Mucosa of descending colon (tissue), 3 donors: ENCODE results near the gene LIAS. TPM values are rescaled to one million over a fixed set of nuclear protein-coding genes. Genes with fewer than 3 reads are reported as not detected.

Experiments used
- ATAC-seq: fragments of 200-7000 bp; cut with Tn5 transposase; one replicate; pipeline ENCODE4 v1.9.1; 2020; ENCODE audit warnings: mild to moderate bottlenecking, moderate library complexity
- DNase-seq, 3 donors: peaks; one replicate each; pipeline ENCODE4 v3.0.0-alpha.2; 2020
- H3K36me3 ChIP-seq: fragments of 200-600 bp; one replicate; pipeline ENCODE4 v1.8.0; 2021; ENCODE audit warnings: low read depth, mild to moderate bottlenecking
- H3K4me1 ChIP-seq: fragments of 200-600 bp; one replicate; pipeline ENCODE4 v1.8.0; 2021; ENCODE audit warnings: low read depth, mild to moderate bottlenecking
- H3K4me3 ChIP-seq: fragments of 200-600 bp; one replicate; pipeline ENCODE4 v1.8.0; 2021; ENCODE audit warnings: mild to moderate bottlenecking
- H3K9me3 ChIP-seq: fragments of 200-600 bp; one replicate; pipeline ENCODE4 v1.8.0; 2021; ENCODE audit warnings: mild to moderate bottlenecking
- intact Hi-C, 2 donors: fragments of 100-400 bp; cut with DNase I in 1 of 2; cut with micrococcal nuclease in 1 of 2; formaldehyde crosslinking; loops; one replicate each; pipeline versions ENCODE4 v1.11.0 to v1.11.1; 2022; cut with DNase I, micrococcal nuclease
- total RNA-seq, 3 donors: library from RNA; stranded (reverse); fragmentation: NEBNext Ultra II Directional in 2 of 3; extraction: Animal tissue kit (Norgen Biotek cat#: 25700) in 2 of 3; gene quantifications; one replicate each; pipeline versions ENCODE4 v1.2.1 to v1.2.4, GENCODE V29; 2021 to 2023
- TF ChIP-seq, protein P1 (sequence below): fragments of 200-600 bp; IDR thresholded peaks from one replicate; pipeline ENCODE4 v1.8.0; 2022; ENCODE audit warnings: antibody characterized with exemption, mild to moderate bottlenecking
- donor health status: DM: no; HTN: no; CAD: no; lungs with moderate emphysema.
- donor health status: DM: no; HTN: no; CAD: no.
- donor health status: DM: no; HTN: yes; CAD: no.

LIAS gene
- total RNA-seq, 3 donors from 2014 or later, result 16.5 to 30.1 (median 22.4) TPM

DNA sequence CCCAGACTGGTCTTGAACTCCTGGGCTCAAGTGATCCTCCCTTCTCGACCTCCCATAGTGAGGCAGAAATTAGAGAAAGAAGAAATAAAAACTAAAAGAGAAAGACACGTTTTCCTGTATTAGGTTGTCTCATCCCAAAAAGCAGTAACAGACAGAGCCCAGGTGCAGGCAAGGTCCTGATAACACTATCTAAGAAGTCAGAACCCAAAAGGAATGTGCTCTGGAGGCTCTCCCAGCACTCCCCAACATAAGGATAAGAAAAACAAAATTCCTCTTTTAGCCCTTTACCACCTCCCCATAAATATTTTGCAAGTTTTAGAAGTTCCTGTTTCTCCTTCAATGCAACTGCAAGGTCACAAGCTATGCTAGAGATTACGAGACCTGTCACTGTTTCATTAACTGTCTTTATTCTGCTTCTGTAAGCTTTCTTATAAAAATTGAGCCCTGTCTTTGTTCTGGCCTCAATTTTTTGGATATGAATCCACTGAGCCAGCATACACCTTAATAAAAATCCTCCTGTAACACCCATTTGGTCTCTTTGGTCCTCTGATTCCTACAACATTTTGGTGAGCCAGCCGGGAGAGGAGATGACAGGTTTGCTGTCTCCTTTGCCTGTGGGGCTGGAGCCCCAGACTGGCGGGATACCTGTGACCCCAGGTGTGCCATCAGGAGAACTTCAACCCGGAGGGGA is 25.9 kb downstream of the LIAS start:
- TF ChIP-seq, protein P1, sequence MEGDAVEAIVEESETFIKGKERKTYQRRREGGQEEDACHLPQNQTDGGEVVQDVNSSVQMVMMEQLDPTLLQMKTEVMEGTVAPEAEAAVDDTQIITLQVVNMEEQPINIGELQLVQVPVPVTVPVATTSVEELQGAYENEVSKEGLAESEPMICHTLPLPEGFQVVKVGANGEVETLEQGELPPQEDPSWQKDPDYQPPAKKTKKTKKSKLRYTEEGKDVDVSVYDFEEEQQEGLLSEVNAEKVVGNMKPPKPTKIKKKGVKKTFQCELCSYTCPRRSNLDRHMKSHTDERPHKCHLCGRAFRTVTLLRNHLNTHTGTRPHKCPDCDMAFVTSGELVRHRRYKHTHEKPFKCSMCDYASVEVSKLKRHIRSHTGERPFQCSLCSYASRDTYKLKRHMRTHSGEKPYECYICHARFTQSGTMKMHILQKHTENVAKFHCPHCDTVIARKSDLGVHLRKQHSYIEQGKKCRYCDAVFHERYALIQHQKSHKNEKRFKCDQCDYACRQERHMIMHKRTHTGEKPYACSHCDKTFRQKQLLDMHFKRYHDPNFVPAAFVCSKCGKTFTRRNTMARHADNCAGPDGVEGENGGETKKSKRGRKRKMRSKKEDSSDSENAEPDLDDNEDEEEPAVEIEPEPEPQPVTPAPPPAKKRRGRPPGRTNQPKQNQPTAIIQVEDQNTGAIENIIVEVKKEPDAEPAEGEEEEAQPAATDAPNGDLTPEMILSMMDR, result no peak
- Histone ChIP-seq H3K9me3 (no peaks in the 10 kb centered on the region), H3K4me3 (no peak overlapping the region), H3K4me1 (no peaks in the 10 kb centered on the region), H3K36me3 (no peaks in the 10 kb centered on the region)
- intact Hi-C loops, result no loop called here
- ATAC-seq, result no peak
- DNase-seq, result no peak

DNA sequence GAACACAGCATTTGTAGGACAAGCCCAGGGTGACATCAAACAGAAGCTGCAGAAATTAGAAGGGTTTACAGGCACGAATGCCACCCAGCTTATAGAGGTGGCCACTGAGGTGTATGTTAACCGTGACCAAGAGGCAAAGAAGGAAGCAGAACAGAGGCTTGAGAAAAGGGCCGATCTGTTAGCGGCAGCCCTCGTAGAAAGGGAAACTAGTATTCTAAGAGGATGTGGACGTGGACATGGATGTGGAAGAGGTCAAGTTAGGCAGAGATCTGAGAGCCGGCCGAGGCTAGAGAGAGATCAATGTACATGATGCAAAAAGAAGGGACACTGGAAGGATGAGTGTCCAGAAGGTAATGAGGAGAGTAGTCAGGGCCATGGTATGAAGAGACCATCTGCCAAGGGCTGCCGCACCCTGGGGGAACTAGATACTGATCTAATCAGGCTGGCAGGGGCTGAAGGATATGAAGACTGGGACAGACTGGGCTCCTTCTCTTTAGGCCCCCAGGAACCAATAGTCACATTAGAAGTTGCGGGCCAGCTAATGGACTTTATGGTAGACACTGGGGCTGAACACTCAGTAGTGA is 27.5 kb downstream of the LIAS start:
- Histone ChIP-seq H3K4me3 (no peak overlapping the region), H3K36me3 (no peaks in the 10 kb centered on the region), H3K4me1 (no peaks in the 10 kb centered on the region), H3K9me3 (no peaks in the 10 kb centered on the region)
- intact Hi-C loops, result no loop called here
- TF ChIP-seq, protein P1, result no peak
- ATAC-seq, result no peak
- no peak for DNase-seq

DNA sequence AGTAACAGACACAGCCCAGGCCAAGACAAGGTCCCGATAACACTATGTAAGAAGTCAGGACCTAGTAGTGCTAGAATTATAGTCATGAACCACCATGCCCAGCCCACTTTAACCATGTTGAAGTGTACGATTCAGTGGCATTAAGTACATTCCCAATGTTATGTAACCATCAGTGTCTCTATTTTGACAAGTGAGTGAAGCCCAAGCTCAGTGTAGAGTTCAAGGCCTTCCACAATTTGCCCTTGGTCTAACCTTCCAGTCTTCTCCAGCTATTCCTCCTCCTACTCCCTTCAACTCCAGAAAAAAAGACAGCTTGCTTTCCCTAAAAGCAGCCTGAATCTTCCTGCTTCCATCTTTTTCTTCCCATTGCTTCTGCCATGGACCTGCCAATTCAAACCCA is 31.5 kb downstream of the LIAS start:
- H3K36me3 ChIP-seq, result no peaks in the 10 kb centered on the region
- no peaks in the 10 kb centered on the region for H3K4me1 ChIP-seq
- TF ChIP-seq, protein P1, result no peak
- no peak overlapping the region for H3K4me3 ChIP-seq
- DNase-seq (no peak), ATAC-seq (no peak)
- intact Hi-C loops, result no loop called here
- no peaks in the 10 kb centered on the region for H3K9me3 ChIP-seq

DNA sequence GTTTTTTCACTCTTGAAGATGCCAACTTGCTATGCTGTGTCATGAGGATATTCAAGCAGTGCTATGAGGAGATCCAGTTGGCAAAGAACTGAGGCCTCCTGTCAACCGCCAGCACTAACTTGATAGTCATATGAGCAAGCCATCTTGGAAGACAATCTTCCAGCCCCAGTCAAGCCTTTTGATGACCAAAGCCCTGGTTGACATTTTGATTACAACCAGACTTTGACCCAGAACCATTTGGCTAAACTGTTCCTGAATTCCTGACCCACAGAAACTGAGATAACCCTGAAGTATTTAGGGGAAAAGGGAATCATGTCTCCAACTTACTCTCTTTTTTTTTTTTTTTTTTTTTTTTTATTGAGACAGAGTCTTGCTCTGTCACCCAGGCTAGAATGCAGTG is 35.5 kb downstream of the LIAS start:
- peak; percentile 40 for ATAC-seq
- intact Hi-C loops, result no loop called here

DNA sequence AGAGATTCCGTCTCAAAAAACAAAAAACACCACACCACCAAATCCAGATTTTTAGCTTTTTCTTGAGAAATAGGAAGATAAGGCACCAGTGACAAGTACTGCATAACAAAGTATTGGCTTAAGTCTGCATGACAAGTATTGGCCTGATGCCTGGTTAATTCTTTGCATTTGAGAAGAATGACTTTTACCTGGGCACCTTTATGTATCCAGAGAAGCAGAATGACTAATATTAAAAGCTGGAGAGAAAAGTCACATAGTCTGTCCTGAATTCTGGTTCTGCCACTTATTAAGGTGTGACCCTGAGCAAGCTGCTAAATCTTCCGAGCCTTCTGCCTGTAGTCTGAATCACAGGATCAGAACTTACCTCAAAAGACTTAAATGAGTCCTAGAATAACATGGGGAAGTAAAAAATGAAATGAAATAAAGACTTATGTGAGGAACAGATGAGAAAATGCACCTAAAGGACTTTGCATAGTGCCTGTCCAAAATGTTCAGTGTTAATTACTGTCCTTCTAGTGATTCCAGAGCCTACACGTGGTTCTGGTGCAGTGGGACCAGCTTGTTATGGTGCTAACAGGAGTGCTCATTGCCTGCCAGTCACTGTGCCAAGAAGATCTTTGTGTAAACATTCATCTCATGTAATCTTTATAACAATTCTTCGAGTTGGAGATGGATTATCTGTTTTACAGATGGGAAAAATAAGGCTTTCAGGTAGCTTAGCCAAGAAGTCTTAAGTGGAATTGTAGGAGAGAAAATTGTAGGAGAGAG is 36.8 kb downstream of the LIAS start:
- Histone ChIP-seq H3K9me3 (no peaks in the 10 kb centered on the region), H3K4me3 (no peak overlapping the region), H3K4me1 (no peaks in the 10 kb centered on the region), H3K36me3 (no peaks in the 10 kb centered on the region)
- peak; percentile 27 for ATAC-seq
- intact Hi-C loops, result no loop called here
- TF ChIP-seq, protein P1, result no peak
- no peak for DNase-seq

More for the DNA sequence above, 35.5 kb downstream of the LIAS start:
- Histone ChIP-seq H3K4me3 (no peak overlapping the region), H3K9me3 (no peaks in the 10 kb centered on the region), H3K36me3 (no peaks in the 10 kb centered on the region), H3K4me1 (no peaks in the 10 kb centered on the region)
- TF ChIP-seq, protein P1, result no peak
- no peak for DNase-seq
